Immature natural killer cell (primary cell): Measurements from ENCODE around the gene LRP6. TPM values are rescaled to one million over a fixed set of nuclear protein-coding genes. Genes with fewer than 3 reads are reported as not detected.

Experiments used
- DNase-seq, 3 donors: peaks; one replicate each; pipeline ENCODE4 v3.0.0; 2022; ENCODE audit warnings: mixed read lengths in 1 of 3
- H3K27ac Mint-ChIP-seq, 6 donors: one replicate each; pipeline ENCODE4 v1.8.0; 2020; ENCODE audit warnings: mixed read lengths in 6 of 6, mild to moderate bottlenecking in 5 of 6, inconsistent platforms in 4 of 6, moderate library complexity in 3 of 6
- H3K27me3 Mint-ChIP-seq, 3 donors: one replicate each; pipeline ENCODE4 v1.8.0; 2020 to 2021; ENCODE audit warnings: low read depth in 3 of 3, mild to moderate bottlenecking in 3 of 3, mixed read lengths in 3 of 3, moderate library complexity in 3 of 3, inconsistent platforms in 1 of 3
- H3K36me3 Mint-ChIP-seq, 3 donors: one replicate each; pipeline ENCODE4 v1.8.0; 2020; ENCODE audit warnings: mixed read lengths in 3 of 3, inconsistent platforms in 2 of 3, mild to moderate bottlenecking in 2 of 3
- H3K4me1 Mint-ChIP-seq, 2 donors: one replicate each; pipeline ENCODE4 v1.8.0; 2020; ENCODE audit warnings: inconsistent platforms in 2 of 2, mild to moderate bottlenecking in 2 of 2, mixed read lengths in 2 of 2, moderate library complexity in 1 of 2
- H3K4me3 Mint-ChIP-seq, 5 donors: one replicate each; pipeline ENCODE4 v1.8.0; 2020; ENCODE audit warnings: mild to moderate bottlenecking in 5 of 5, mixed read lengths in 5 of 5, inconsistent platforms in 3 of 5, moderate library complexity in 3 of 5
- H3K9me3 Mint-ChIP-seq, 6 donors: one replicate each; pipeline ENCODE4 v1.8.0; 2020; ENCODE audit warnings: mild to moderate bottlenecking in 6 of 6, mixed read lengths in 6 of 6, inconsistent platforms in 4 of 6, moderate library complexity in 3 of 6
- polyA plus RNA-seq, 3 donors: library from polyadenylated mRNA; unstranded; fragments of 300-500 nt; fragmentation: Illumina TruSeq; gene quantifications; one replicate each; pipeline ENCODE4 v1.2.3, GENCODE V29; 2021

LRP6 gene
- polyA plus RNA-seq, 3 donors from 2014 or later = not detected

DNA sequence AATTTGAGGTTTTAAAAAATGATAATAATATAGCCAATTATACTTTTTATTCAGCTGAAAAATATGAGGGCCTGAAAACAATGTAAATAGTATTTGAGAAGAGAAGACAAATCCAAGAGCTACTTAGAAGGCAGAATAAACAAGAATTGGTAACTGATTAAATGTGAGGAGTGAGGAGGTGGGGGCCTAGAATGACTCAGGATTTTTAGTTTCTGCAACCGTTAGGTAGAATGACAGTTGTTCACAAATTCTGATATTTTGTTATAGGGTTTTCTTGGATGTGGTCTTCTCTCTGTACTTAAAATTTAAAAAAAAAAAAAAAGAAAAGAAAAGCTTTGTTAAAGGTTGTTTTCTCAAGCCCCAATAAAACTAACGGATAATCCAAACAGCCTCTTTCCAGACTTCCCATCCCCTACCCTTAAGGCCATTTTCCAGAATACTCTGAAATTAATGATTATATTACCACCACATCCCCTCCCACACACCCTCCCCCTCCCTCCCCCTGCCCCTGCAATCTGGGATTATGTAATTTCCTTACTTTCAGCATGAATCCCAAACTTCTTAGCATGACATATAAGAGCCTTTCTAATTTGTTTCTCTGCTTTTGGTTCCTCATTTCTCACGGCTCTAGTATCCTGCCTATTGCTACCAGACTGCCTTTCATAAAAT is 50.4 kb downstream of the LRP6 start:
- Mint-ChIP-seq H3K4me3 (no peak overlapping the region), H3K36me3 (peaks cover 0 to 4% (median 0%) of the 10 kb centered on the region in 3 donors), H3K9me3 (peaks cover 0 to 4% (median 0%) of the 10 kb centered on the region in 6 donors), H3K27ac (no peak overlapping the region), H3K4me1 (no peaks in the 10 kb centered on the region), H3K27me3 (peaks cover 8 to 22% (median 18%) of the 10 kb centered on the region in 3 donors)
- no peak for DNase-seq

GRCh38 chr12:12214635-12215131 is 52.2 kb downstream of the LRP6 start:
- H3K36me3 Mint-ChIP-seq = peaks cover 0 to 4% (median 0%) of the 10 kb centered on the region in 3 donors
- DNase-seq = no peak
- H3K9me3 Mint-ChIP-seq = peaks cover 0 to 4% (median 0%) of the 10 kb centered on the region in 6 donors
- no peak overlapping the region for H3K4me3 Mint-ChIP-seq
- H3K4me1 Mint-ChIP-seq = peaks cover 13 to 16% of the 10 kb centered on the region in 2 donors
- H3K27me3 Mint-ChIP-seq = peaks cover 12 to 23% (median 19%) of the 10 kb centered on the region in 3 donors
- H3K27ac Mint-ChIP-seq = no peak overlapping the region

- peaks cover 0 to 4% (median 0%) of the 10 kb centered on the region in 6 donors for H3K9me3 Mint-ChIP-seq
- no peak overlapping the region for H3K27ac Mint-ChIP-seq
- H3K4me1 Mint-ChIP-seq = peaks cover 13 to 17% of the 10 kb centered on the region in 2 donors
- H3K27me3 Mint-ChIP-seq = peaks cover 11 to 24% (median 19%) of the 10 kb centered on the region in 3 donors
- no peak overlapping the region for H3K4me3 Mint-ChIP-seq
- DNase-seq = no peak
- H3K36me3 Mint-ChIP-seq = peaks cover 0 to 4% (median 0%) of the 10 kb centered on the region in 3 donors
These were observed 52.6 kb downstream of the LRP6 start for GRCh38 chr12:12214201-12214600.

GRCh38 chr12:12212769-12213168 is 54.1 kb downstream of the LRP6 start:
- Mint-ChIP-seq H3K4me1 (peaks cover 13 to 17% of the 10 kb centered on the region in 2 donors), H3K36me3 (peaks cover 0 to 1% (median 0%) of the 10 kb centered on the region in 3 donors), H3K27ac (no peak overlapping the region), H3K4me3 (no peak overlapping the region), H3K9me3 (peaks cover 0 to 2% (median 0%) of the 10 kb centered on the region in 6 donors), H3K27me3 (peaks cover 9 to 28% (median 24%) of the 10 kb centered on the region in 3 donors)
- no peak for DNase-seq

GRCh38 chr12:12210983-12211382 is 55.9 kb downstream of the LRP6 start:
- Mint-ChIP-seq H3K27ac (no peak overlapping the region), H3K4me1 (peaks cover 13 to 17% of the 10 kb centered on the region in 2 donors), H3K9me3 (no peaks in the 10 kb centered on the region), H3K27me3 (peaks cover 10 to 34% (median 19%) of the 10 kb centered on the region in 3 donors), H3K36me3 (no peaks in the 10 kb centered on the region), H3K4me3 (peak overlapping the region in 3 of 5 donors; percentile 34 to 56 (median 52))
- DNase-seq = peak; percentile 63 to 69 (median 64)

DNA sequence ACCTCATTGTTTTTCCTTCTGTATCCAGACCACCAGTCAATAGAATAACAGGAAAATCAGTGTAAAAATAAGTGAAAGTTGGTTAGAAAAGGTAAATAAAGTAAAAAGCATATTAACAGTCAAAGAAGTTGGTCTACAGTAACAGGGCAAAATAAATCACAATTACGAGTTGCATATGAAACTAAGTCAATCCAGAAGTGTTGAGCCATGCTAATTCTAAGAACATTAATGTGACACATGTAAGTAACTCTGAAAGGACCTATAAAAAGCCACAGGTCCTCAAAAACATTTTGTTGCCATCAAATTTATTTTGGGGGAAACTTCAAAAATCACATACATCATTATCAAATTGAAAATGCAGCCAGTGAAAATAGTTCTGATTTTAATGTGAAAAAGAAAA is 56.4 kb downstream of the LRP6 start:
- H3K27ac Mint-ChIP-seq = no peak overlapping the region
- no peaks in the 10 kb centered on the region for H3K9me3 Mint-ChIP-seq
- no peak overlapping the region for H3K4me3 Mint-ChIP-seq
- H3K36me3 Mint-ChIP-seq = no peaks in the 10 kb centered on the region
- peaks cover 13 to 17% of the 10 kb centered on the region in 2 donors for H3K4me1 Mint-ChIP-seq
- H3K27me3 Mint-ChIP-seq = peaks cover 11 to 38% (median 20%) of the 10 kb centered on the region in 3 donors
- no peak for DNase-seq

GRCh38 chr12:12209675-12210074 is 57.2 kb downstream of the LRP6 start:
- Mint-ChIP-seq H3K4me1 (peaks cover 13 to 17% of the 10 kb centered on the region in 2 donors), H3K27me3 (peaks cover 11 to 35% (median 17%) of the 10 kb centered on the region in 3 donors), H3K4me3 (no peak overlapping the region), H3K36me3 (no peaks in the 10 kb centered on the region), H3K9me3 (no peaks in the 10 kb centered on the region), H3K27ac (no peak overlapping the region)
- no peak for DNase-seq

DNA sequence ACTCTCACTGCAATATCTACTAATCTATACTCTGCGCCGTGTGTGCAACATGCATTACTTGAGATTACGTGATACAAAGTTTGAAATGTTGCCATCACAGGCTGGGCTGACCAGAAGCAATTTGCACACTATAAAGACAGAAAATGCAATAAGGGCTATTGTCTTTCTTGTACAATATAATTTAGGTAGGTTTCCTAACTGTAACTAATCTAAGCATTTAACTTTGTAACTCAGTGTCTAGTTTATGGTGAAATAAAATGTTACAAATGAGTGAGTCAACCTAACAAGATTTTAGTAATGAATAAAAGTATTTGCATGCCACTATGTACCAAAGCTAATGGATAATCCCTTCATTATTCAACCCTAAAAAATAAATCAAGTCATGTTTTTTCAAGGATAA is 57.8 kb downstream of the LRP6 start:
- Mint-ChIP-seq H3K36me3 (no peaks in the 10 kb centered on the region), H3K27ac (no peak overlapping the region), H3K27me3 (peaks cover 11 to 38% (median 20%) of the 10 kb centered on the region in 3 donors), H3K4me3 (no peak overlapping the region), H3K9me3 (no peaks in the 10 kb centered on the region), H3K4me1 (peaks cover 13 to 17% of the 10 kb centered on the region in 2 donors)
- DNase-seq = no peak

- Mint-ChIP-seq H3K27ac (no peak overlapping the region), H3K36me3 (no peaks in the 10 kb centered on the region), H3K9me3 (no peaks in the 10 kb centered on the region), H3K4me3 (no peak overlapping the region), H3K4me1 (peaks cover 13 to 17% of the 10 kb centered on the region in 2 donors), H3K27me3 (peaks cover 12 to 38% (median 21%) of the 10 kb centered on the region in 3 donors)
- DNase-seq = no peak
These were observed 59.1 kb downstream of the LRP6 start for GRCh38 chr12:12207746-12208145.

GRCh38 chr12:12206776-12207388 is 60.0 kb downstream of the LRP6 start:
- peaks cover 12 to 34% (median 20%) of the 10 kb centered on the region in 3 donors for H3K27me3 Mint-ChIP-seq
- no peak overlapping the region for H3K4me3 Mint-ChIP-seq
- no peaks in the 10 kb centered on the region for H3K9me3 Mint-ChIP-seq
- H3K4me1 Mint-ChIP-seq = peaks cover 13 to 17% of the 10 kb centered on the region in 2 donors
- H3K36me3 Mint-ChIP-seq = no peaks in the 10 kb centered on the region
- no peak for DNase-seq
- no peak overlapping the region for H3K27ac Mint-ChIP-seq

GRCh38 chr12:12202747-12203146 is 64.1 kb downstream of the LRP6 start:
- Mint-ChIP-seq H3K27ac (no peak overlapping the region), H3K9me3 (peaks cover 6 to 19% (median 7%) of the 10 kb centered on the region in 6 donors), H3K36me3 (peaks cover 0 to 4% (median 0%) of the 10 kb centered on the region in 3 donors), H3K4me3 (no peak overlapping the region), H3K4me1 (no peaks in the 10 kb centered on the region), H3K27me3 (peaks cover 12 to 44% (median 12%) of the 10 kb centered on the region in 3 donors)
- DNase-seq = no peak

- peaks cover 12 to 42% (median 12%) of the 10 kb centered on the region in 3 donors for H3K27me3 Mint-ChIP-seq
- H3K4me1 Mint-ChIP-seq = no peaks in the 10 kb centered on the region
- no peak overlapping the region for H3K4me3 Mint-ChIP-seq
- H3K36me3 Mint-ChIP-seq = peaks cover 0 to 4% (median 0%) of the 10 kb centered on the region in 3 donors
- H3K9me3 Mint-ChIP-seq = peaks cover 6 to 19% (median 8%) of the 10 kb centered on the region in 6 donors
- no peak overlapping the region for H3K27ac Mint-ChIP-seq
- no peak for DNase-seq
These were observed 64.7 kb downstream of the LRP6 start for GRCh38 chr12:12202105-12202504.

GRCh38 chr12:12201274-12201758 is 65.5 kb downstream of the LRP6 start:
- Mint-ChIP-seq H3K36me3 (peaks cover 0 to 4% (median 0%) of the 10 kb centered on the region in 3 donors), H3K27ac (no peak overlapping the region), H3K4me3 (no peak overlapping the region)

DNA sequence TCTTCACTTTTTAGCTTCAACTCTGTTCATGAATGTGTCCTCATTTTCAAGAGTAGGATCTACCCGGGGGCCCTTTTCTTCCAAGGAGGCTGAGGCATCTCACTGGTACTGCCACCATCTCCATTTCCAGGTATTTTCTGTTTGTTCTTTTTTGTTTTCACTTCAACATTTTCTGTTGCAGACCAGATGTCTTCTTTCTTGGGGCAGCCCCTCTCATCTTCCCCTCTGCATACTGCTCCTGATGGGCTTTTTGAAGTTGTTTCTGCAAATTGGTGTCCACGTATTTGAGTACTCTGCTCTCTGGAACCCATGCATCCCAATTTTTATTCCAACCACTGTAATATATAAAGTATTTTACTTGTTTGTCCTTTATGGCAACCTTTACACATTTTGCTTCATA is 66.5 kb downstream of the LRP6 start:
- H3K27me3 Mint-ChIP-seq = peaks cover 10 to 31% (median 11%) of the 10 kb centered on the region in 3 donors
- H3K4me3 Mint-ChIP-seq = no peak overlapping the region
- H3K36me3 Mint-ChIP-seq = peaks cover 0 to 4% (median 0%) of the 10 kb centered on the region in 3 donors
- peaks cover 6 to 31% (median 15%) of the 10 kb centered on the region in 6 donors for H3K9me3 Mint-ChIP-seq
- no peak overlapping the region for H3K27ac Mint-ChIP-seq
- DNase-seq = no peak
- no peaks in the 10 kb centered on the region for H3K4me1 Mint-ChIP-seq

More at GRCh38 chr12:12201274-12201758, 65.5 kb downstream of the LRP6 start:
- peaks cover 6 to 24% (median 13%) of the 10 kb centered on the region in 6 donors for H3K9me3 Mint-ChIP-seq
- no peaks in the 10 kb centered on the region for H3K4me1 Mint-ChIP-seq
- peaks cover 12 to 37% (median 14%) of the 10 kb centered on the region in 3 donors for H3K27me3 Mint-ChIP-seq
- no peak for DNase-seq
